ENCODE results near the gene TMEM138.

Gene TMEM138

DNA sequence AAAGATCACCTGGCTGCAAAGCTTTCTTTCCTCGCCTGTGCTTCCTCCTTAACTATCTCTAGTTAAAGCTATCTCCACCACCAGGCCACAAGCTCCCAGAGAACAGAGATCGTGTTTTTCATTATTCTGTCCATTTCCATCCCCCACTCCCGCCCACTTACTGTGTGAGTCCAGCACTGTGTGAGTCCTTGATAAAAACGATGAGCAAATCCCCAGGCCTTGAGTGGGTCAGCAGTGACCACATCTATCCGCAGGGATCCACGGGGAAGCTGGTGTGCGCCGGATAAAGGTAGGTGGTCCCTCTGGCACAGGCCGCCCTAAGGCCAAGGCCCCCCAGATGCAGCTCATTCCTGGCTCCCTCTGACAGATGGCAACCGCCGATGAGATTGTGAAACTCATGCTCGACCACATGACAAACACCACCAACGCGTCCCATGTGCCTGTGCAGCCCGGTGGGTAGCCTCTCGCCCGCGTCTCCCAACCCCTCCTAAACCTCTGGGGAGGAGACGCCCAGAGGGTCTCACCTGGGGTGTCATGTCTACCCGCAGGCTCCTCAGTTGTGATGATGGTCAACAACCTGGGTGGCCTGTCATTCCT, 19.9 kb upstream of the TMEM138 start:
- no peak for DNase-seq

DNA sequence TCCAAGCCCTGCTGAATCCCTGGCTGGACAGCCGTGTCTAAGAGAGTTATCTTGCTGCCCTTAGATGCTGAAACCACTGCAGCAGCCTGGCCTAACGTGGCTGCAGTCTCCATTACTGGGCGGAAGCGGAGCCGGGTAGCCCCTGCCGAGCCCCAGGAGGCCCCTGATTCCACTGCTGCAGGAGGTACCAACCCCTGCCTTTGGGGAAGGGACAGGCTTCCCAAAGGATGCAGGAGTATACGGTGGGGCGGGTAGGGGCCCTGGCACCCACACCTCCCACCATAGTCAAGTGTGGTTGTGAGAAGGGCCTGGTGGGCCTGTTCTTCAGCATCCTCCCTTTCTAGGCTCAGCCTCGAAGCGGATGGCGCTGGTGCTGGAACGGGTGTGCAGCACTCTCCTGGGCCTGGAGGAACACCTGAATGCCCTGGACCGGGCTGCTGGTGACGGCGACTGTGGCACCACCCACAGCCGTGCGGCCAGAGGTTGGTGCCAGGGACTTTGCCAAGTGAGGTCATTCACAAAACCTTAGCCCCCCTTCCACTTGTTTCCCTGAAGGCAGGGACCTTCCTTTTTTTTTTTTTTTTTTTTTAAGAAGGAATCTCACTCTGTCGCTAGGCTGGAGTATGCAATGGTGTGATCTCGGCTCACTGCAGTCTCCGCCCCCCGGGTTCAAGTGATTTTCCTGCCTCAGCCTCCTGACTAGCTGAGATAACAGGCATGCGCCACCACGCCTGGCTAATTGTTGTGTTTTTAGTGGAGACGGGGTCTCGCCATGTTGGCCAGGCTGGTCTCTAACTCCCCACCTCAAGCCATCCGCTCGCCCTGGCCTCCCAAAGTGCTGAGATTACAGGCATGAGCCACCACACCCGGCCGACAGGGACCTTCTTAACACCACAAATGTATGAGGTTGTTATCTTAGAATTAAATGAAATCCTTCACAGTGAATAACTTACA, 18.1 kb upstream of the TMEM138 start:
- DNase-seq, result no peak

DNA sequence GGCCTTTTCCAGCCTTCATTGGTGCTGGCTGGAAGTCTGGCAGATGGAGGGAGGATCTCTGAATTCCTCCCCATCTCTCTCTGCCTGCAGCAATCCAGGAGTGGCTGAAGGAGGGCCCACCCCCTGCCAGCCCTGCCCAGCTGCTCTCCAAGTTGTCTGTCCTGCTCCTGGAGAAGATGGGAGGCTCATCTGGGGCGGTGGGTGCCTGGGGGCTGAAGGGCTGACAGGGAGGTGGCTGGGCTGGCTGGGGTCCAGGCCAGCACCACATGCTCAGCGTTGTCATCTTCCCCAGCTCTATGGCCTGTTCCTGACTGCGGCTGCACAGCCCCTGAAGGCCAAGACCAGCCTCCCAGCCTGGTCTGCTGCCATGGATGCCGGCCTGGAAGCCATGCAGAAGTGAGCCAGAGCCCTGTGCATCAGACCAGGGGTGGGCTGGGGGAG, 17.0 kb upstream of the TMEM138 start:
- DNase-seq, result no peak

DNA sequence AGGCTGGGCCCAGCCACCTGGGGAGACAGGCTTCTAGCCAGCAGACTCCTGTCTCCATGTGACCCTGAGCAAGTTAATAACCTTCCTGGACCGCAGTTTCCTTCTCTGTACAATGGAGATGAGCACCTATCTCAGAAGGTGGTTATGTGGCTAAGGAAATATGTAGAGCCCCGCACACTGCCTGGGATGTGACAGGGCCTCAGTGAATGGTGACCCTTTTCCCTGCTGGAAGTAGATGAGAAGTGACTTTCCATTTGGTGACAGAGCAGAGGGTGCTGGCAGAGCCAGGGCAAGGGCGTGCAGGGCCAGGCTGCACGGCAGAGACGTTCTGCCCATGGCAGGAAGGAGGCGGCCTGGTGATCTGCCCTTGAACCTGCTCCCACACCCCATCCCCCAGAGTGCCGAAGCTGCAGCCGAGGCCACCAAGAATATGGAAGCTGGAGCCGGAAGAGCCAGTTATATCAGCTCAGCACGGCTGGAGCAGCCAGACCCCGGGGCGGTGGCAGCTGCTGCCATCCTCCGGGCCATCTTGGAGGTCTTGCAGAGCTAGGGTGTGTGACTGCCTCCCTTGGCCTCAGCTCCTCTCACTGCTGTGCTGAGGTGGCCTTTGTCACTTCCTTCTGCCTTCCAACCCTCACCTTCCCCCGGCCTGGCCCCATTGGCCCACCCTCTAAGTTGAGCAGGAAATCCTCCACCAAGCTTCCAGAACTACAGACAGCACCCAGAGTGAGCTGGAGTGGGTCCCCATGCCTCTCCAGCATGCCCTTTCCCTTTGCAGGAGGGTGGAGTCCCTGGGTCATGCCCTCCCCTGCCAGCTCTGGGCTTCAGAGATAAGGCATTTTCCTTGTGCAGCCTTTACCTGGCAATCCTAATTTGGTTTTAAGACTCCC, 16.0 kb upstream of the TMEM138 start:
- no peak for DNase-seq

DNA sequence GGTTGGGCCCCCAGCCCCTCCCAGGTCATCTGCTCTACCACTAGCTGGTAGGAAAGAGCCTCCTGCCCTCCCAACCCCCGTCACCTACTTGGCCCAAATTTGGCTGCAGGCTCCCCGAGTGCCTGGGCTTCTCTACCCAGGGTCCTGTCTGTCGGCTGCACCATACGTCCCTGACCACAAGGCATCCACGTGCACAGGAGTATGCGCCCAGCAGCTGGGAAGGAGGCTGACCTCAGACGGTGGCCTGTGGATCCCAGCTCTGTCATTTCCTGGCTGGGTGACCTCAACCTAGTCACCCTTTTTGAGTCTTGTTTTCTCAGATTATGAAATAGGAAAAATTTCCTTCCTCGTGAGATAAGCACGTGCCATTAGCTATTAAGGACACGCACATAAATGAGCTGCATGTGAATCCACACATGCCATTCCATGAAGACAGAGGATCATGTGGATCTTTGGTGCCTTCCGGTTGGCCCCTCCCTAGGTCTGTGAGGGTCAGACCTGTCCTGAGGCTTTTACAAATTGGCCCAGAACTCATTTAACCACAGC, 14.2 kb upstream of the TMEM138 start:
- no peak for DNase-seq

DNA sequence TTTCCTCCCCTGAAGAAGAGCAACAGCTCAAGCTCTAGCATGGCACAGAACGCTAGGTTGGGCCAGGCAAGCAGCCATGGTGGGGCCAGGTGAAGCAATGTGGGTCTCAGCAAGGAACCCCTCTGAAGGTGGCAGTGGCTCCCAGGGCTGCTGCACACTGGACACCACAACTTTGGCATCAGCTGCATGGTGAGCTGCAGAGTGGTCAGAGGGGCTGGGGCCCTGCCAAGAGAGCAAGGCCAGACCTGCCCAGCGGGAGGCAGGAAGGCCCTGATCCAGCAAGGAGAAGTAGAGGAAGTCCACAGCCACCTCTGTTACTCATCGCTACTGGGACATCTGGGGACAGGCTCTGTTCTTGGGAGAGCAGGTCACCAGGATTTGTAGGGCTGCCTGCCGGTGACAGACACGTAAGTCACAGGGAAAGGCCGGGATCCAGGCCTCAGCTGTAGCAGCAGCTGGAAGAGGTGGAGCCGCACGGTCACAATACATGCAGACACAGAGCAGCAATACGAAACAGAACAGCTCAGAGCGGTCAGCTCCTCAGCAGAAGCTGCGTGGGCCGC, 12.9 kb upstream of the TMEM138 start:
- no peak for DNase-seq

DNA sequence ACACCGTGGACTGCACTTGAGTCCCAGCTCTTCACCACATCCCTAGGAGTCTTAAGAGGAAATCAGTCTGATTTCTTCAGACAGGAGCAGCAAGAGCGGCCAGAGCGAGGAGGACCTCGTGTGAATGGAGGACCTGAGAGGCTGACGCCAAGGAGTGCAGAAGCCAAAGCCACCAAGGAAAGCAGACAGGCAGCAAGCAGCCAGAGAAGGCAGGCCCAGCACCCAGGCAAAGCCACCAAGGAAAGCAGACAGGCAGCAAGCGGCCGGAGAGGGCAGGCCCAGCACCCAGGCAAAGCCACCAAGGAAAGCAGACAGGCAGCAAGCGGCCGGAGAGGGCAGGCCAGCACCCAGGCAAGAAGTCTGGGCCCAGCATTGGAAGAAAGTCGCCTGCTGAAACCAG, 12.3 kb upstream of the TMEM138 start:
- DNase-seq, result no peak

DNA sequence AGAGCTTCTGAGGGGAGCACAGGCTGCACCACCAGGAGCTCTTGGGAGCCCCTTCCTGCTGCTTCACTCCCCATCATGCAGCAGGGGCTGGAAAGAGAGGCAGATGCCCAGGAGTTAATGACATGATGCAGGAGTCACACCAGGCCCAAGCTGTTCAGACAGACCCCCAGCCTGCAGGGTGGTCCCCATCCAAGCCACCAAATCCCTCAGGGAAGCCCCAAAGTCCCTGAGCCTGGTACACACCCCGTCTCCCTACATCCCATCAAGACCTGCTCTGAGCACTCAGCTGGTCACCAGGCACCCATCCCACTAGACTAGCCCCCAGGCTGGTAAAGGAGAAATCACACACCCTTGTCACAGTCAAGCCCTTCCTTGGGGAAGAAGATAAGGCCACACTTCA, 11.8 kb upstream of the TMEM138 start:
- no peak for DNase-seq

DNA sequence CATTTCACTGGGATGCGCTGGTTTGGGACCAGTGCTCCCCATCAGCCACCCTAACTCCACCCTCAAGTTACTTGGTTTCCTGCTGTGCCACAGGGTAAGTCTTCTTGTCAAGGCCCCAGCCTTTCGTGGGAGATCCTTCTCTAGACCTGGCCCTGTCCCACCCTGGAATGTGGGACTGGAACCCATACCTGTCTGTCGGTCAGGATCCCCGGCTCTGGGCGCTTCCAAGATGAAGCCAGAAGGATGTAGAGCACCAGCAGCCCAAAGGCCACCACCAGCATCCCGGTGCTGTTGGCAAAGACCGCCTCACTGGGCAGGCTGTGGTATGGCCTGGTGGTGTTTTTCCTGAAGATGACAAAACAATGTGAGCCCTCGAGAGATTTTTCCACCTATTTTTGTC, 11.4 kb upstream of the TMEM138 start:
- no peak for DNase-seq

DNA sequence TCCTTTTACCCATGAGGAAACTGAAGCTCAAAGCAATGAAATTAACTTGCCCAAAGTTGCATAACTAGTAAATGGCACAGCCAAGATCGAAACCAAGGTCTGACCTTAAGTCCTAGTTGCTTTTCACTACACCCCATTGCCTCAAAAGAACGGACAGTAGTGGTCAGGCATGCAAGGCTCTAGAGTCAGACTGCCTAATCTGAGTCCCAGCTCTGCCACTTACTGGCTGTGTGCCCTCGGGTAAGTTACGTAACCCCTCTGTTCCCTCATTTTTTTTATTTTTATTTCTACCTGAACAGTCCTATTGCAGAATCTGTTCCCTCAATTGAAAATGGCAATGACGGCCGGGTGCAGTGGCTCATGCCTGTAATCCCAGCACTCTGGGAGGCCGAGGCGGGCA, 10.1 kb upstream of the TMEM138 start:
- DNase-seq, result no peak

DNA sequence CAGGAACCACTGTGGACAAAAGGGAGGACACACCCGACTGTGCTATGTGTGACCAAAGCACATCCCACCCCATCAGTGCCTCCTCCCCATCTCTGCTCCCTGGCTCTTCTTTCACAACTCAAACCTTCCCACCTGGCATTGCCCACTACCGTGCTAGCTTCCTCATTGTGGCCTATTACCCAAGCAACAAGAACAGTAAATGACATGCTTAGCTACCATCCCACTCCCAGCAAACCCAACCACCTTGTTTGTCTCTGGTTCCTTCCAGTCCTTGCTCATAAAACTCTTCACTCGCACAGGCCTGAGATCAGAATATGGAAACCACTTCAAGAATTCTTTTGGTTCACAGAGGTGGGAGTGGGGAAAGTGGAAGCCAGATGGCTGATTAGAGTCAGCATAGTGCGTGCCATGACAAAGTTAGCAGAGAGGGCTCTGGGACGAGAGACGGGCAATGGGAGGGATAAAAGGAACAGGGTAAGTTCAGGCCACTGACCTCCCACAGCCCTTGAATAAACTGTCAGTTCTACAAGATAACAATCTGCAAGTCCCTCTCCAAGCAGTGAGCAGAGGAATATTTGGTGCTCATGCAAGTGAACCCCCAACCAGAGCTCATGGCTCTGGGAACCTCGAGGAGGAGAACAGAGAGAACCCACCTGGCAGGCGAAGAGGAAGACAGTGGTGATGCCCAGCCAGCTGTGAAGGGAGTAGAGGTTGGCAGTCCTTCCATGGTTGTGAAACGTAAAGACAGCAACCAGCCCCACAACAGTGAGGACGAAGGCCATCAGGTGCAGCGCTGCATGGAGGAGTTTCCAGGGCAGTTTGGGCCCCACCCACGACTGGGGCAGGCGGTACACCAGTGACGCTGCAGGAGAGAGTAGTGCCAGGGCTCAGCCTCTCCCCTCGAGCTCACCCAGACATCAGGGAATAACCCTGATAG, 8.8 kb upstream of the TMEM138 start:
- no peak for DNase-seq

DNA sequence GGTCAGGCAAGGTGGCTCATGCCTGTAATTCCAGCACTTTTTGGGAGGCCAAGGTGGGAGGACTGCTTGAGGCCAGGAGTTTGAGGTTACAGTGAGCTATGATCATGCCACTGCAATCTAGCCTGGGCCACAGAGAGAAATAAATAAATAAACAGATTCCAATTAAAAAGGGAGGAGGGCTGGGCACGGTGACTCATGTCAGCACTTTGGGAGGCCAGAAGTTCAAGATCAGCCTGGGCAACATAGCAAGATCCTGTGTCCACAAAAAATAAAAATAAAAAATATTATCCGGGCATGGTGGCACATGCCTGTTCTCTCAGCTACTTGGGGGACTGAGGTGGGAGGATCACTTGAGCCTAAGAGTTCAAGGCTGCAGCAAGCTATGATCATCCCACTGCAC, 8.0 kb upstream of the TMEM138 start:
- DNase-seq, result no peak

DNA sequence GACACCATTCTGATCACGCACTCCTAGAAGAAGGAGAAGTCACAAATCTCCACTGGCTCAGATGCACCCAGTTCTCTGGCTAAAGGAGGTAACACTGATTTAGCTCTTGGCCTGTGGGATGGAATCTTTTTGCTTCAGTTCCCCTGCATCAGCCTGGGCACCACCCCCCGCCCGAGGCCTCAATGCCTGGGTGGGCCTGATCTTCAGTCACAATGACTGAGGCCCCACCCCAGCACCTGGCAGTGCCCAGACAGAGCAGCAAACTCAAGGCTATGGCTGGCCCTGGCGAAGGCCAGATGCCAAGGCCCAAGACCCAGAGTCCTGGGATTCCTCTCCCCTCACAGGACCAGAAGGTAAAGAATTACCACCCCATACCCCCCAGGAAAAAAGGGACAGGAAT, 5.5 kb upstream of the TMEM138 start:
- no peak for DNase-seq

DNA sequence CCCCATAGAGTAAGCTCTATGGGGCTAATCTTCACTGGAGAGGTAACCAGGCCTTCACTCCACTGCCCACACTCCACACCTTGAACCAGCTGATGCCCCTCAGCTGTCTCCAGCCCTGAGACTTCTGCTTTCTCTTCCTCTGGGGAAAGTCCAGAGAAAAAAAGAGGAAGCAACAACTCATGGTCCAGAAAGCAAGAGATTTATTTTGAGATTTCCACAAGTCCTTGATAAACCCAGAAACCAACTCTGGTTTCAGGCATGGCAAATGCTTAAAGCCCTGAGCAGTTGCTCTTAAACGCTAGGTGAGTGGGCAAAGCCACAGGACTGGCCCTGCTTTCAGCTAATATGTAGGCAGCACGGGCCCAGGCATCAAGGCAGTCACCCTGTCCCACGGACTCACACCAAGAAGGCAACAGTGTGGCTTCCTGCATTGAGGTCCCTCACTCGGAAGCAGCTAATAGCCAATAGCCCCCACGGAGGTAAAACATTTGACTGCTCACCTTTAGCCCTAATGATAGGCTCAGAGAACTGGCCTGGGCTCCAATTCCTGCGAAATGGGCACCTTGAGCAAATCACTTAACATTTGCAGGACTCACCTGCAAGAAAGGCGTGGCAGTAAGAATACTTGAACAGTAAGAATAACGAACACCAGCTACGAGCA, 4.8 kb upstream of the TMEM138 start:
- DNase-seq, result no peak

DNA sequence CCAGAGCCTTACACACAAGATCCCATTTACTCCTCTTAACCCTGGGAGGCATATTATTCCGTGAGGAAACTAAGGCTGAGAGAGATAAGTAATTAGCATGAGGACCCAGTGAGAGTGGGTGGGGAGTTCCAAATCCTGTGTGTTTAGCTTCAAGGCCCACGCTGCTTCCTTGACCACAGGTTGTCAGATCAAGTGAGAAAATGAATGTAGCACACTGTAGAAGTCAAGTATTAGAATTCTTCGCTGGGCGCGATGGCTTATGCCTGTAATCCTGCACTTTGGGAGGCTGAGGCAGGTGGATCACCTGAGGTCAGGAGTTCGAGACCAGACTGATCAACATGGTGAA, 4.3 kb upstream of the TMEM138 start:
- no peak for DNase-seq

DNA sequence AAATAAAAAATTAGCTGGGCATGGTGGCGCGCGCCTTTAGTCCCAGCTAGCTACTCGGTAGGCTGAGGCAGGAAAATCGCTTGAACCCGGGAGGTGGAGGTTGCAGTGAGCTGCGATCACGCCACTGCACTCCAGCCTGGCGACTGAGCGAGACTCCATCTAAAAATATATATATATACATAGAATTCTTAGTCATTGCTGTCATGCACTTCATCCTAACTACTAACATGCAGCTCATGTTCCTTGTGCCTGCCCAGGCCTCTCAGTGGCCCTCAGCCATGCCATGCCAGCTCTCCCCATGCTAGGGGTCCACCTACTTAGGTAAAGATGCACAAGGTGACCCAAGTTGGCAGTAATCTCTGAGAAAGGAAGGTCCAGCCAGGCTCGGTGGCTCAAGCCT, 3.6 kb upstream of the TMEM138 start:
- DNase-seq, result no peak

DNA sequence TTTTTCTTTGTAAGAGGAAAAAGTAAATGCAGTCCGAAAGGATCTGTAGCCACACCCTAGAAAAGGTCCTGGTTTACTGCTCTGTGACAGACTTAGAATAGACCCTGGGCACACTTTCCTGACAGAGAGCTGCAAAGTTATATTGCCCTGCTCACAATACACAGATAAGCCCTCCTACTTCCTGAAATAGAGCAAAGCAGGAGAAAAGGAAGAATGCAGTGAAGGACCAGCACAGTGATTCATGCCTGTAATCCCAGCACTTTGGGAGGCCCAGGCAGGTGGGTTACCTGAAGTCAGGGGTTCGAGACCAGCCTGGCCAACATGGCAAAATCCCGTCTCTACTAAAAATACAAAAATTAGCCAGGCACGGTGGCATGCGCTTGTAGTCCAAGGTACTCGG, 2.7 kb upstream of the TMEM138 start:
- no peak for DNase-seq

DNA sequence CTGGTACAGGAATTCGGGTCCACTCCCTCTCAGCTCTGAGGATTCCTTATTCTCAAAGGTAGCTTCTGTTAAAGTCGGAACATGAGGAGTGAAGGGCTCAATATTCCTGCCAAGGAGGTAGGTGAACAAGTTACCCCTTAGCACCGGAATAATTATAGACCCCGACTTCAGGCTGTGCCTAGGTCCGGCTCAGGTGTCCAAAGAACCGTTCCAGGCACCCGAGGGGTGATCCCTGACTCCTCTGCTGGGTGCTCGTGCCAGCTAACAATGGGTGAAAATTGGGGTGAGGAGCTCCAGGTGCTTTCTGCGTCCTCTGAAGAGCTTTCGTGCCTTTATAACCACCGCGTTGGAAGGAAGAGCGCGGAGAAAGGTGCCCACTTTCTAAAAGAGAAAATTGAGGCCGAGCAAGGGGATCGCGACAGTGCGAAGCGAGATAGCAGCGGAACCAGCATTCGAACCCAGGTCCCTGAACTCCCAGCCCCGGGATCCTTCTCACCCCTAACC, 885 bp upstream of the TMEM138 start:
- no peak for DNase-seq

DNA sequence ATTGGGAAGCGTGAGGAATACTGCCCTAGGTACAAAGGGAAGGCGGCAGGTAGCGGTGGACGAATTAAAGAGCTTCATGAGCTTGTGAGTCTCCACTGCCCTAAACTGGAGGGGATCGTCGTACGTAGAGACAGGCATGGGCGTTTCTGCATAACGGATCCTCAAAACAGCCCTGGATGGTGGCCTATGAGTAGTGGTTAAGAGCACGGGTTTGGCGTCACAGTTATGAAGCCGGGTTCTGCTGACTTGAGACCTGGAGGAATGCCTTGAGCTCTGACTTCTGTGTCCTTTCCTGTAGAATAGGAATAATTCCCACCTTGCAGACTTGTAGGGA, 335 bp downstream of the TMEM138 start:
- peak; percentile 32 for DNase-seq

DNA sequence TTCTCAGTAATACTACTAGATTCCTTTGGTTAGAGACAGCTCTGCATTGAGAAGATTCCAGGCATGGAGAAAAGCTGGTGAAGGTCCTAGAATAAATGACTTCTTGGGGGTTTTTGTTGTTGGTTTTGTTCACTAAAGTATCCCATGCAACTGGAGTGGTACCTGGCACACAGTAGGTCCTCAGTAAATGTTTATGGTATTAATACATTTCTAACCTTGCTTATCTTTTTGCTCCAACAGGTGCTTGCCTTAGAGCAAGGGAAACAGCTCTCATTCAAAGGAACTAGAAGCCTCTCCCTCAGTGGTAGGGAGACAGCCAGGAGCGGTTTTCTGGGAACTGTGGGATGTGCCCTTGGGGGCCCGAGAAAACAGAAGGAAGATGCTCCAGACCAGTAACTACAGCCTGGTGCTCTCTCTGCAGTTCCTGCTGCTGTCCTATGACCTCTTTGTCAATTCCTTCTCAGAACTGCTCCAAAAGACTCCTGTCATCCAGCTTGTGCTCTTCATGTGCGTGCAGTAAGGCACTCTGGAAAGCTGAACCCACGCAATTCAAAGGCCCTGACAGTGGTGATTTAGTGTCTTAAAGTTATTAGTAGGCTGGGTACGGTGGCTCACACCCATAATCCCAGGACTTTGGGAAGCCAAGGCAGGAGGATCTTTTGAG, 2.0 kb downstream of the TMEM138 start:
- no peak for DNase-seq

DNA sequence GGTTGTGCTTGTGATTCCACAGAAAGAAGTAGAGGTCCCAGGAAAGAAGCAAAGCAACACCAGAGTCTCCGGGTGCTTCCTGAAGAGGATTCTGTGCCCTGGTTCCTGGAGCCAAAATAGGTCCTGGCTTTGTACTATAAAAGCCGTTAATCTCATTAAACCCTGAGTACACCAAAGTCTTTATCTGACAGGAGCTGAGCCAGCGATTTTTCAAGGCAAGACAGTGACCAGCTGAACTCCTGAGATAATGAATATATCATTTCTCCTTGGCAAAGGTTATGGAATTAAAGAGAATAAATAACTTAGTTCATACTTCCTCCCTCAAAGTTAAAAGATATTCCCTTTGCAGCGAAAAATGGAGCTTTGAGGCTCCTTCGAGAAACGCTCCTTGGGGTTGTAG, 5.2 kb downstream of the TMEM138 start:
- no peak for DNase-seq
